ENCODE measurements around the gene FAF2.
A peak's percentile ranks its signal among the peaks of the same experiment; 100 is the strongest.

FAF2 gene

DNA sequence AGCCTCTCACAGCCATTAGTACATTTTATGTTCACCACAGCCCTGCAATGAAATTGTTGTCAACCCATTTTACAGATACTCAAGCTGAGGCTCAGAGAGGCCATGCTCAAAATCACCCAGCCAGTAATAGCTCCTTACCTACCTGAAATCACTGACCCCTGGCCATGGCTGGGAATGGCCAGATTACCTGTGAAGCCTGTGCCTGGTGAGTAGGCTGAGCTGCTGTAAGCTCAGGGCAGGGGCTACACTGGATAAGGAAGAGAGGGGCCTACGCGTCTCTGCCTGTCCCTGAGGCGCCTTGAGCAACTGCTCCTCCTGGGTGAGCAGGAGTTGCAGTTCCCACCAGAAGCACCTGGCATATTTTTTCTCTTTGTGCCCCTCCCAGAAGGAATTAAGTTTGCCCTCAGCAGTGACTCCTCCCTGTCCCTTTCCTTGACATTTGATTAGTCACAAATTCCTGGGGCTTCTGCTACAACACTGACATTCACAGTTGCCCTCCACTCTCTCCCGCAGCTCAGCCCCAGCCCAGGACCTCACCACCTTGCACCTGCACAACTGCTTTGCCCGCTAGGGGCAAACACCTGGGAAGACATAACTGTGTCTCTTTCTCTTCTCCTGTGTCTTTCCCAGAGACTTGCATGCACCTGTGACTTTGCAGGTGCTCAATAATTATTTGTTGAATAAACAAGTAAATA is 37.6 kb upstream of the FAF2 start:
- Histone ChIP-seq H3K27me3 (ENCODE audit: control insufficient read depth, insufficient read depth, low read length) (peaks cover 2% of the 10 kb centered on the region), H3K9ac (ENCODE audit: low read length) (no peak overlapping the region), H3K4me1 (ENCODE audit: control insufficient read depth, low read depth, low read length) (no peaks in the 10 kb centered on the region), H3K36me3 (ENCODE audit: control insufficient read depth, low read depth, low read length) (no peaks in the 10 kb centered on the region), H3K27ac (ENCODE audit: low read length) (no peak overlapping the region), H3K4me3 (ENCODE audit: low read length) (no peak overlapping the region), H3K9me3 (ENCODE audit: control insufficient read depth, low read depth, low read length) (no peaks in the 10 kb centered on the region)

GRCh38 chr5:176412517-176413254 is 35.5 kb upstream of the FAF2 start:
- Histone ChIP-seq H3K9me3 (ENCODE audit: control insufficient read depth, low read depth, low read length) (no peaks in the 10 kb centered on the region), H3K27ac (ENCODE audit: low read length) (no peak overlapping the region), H3K4me3 (ENCODE audit: low read length) (no peak overlapping the region), H3K27me3 (ENCODE audit: control insufficient read depth, insufficient read depth, low read length) (peaks cover 16% of the 10 kb centered on the region), H3K4me1 (ENCODE audit: control insufficient read depth, low read depth, low read length) (no peaks in the 10 kb centered on the region), H3K36me3 (ENCODE audit: control insufficient read depth, low read depth, low read length) (no peaks in the 10 kb centered on the region), H3K9ac (ENCODE audit: low read length) (no peak overlapping the region)

DNA sequence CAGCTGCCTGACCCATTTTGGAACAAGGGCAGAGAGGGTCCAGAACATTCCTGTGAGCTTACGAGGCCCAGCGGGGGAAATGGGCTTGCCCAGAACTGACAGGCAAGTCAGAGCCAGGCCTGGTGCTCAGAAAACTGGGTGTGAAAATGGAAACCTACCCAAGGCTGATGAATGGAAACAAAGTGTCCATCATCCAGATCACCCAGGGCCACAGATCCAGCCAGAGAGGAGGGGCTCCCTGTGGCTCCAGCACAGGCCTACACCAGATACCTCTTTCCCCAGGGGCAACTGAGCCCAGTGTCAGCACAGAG is 35.0 kb upstream of the FAF2 start:
- Histone ChIP-seq H3K27me3 (ENCODE audit: control insufficient read depth, insufficient read depth, low read length) (peaks cover 22% of the 10 kb centered on the region), H3K36me3 (ENCODE audit: control insufficient read depth, low read depth, low read length) (no peaks in the 10 kb centered on the region), H3K9ac (ENCODE audit: low read length) (no peak overlapping the region), H3K4me3 (ENCODE audit: low read length) (no peak overlapping the region), H3K4me1 (ENCODE audit: control insufficient read depth, low read depth, low read length) (no peaks in the 10 kb centered on the region), H3K9me3 (ENCODE audit: control insufficient read depth, low read depth, low read length) (no peaks in the 10 kb centered on the region), H3K27ac (ENCODE audit: low read length) (no peak overlapping the region)

DNA sequence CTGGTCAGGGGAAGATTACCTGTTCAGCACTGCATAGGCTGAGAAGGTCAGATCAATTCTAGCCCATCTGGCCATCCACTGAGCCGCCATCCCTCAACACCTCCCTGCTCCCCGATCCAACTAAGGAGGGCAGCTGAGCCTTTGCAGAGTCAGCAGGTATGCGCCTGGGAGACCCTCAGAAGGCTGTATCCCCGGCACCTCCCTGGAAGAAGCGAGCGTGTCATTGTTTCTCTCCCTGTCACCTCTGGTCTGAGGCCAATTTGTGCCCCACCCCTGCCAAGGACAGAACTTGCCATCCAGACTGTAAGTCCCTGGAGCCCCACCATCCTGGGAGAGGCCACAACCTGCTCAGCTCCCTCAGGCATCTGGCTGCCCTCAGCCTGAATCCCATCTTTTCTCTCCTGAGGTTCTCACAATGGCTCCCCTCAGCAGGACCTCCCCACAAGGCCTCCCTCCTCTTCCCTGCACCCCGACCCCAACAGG is 34.4 kb upstream of the FAF2 start:
- Histone ChIP-seq H3K27me3 (ENCODE audit: control insufficient read depth, insufficient read depth, low read length) (peaks cover 23% of the 10 kb centered on the region), H3K36me3 (ENCODE audit: control insufficient read depth, low read depth, low read length) (no peaks in the 10 kb centered on the region), H3K9me3 (ENCODE audit: control insufficient read depth, low read depth, low read length) (no peaks in the 10 kb centered on the region), H3K4me1 (ENCODE audit: control insufficient read depth, low read depth, low read length) (no peaks in the 10 kb centered on the region), H3K4me3 (ENCODE audit: low read length) (no peak overlapping the region), H3K27ac (ENCODE audit: low read length) (no peak overlapping the region), H3K9ac (ENCODE audit: low read length) (no peak overlapping the region)

GRCh38 chr5:176414704-176415103 is 33.5 kb upstream of the FAF2 start:
- no peak overlapping the region for H3K9ac ChIP-seq (ENCODE audit: low read length)
- no peaks in the 10 kb centered on the region for H3K9me3 ChIP-seq (ENCODE audit: control insufficient read depth, low read depth, low read length)
- no peak overlapping the region for H3K27ac ChIP-seq (ENCODE audit: low read length)
- no peaks in the 10 kb centered on the region for H3K36me3 ChIP-seq (ENCODE audit: control insufficient read depth, low read depth, low read length)
- peaks cover 23% of the 10 kb centered on the region for H3K27me3 ChIP-seq (ENCODE audit: control insufficient read depth, insufficient read depth, low read length)
- no peak overlapping the region for H3K4me3 ChIP-seq (ENCODE audit: low read length)
- no peaks in the 10 kb centered on the region for H3K4me1 ChIP-seq (ENCODE audit: control insufficient read depth, low read depth, low read length)

DNA sequence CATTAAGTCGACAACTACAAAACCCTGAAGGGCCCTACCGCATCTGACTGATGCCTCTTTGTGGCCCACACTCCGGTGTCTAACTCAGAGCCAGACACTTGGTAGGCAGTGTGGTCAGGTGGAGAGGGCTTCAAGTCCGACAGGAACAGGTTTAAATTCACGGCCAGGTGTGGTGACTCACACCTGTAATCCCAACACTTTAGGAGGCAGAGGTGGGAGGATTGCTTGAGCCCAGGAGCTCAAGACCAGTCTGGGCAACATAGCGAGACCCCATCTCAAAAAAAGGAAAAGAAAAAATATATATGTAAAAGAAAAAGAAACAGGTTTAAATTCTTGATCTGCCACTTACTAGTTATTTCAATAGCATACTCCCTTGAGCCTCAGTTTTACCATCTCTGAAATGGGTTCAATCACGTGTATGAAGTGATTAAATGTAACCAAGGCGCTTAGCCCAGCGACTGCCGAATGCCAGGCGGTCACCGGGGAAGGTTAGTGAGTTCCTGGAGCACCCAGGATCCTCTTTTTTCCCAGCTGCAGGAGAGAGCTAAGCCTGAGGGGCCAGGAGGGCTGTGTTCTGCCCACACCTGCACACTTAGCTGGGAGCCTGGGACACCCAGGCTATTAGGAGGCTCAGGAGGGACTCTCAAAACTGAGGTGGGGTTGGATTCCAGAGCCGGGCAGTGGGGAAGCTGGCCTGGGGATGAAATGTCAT is 32.8 kb upstream of the FAF2 start:
- Histone ChIP-seq H3K27ac (ENCODE audit: low read length) (no peak overlapping the region), H3K9me3 (ENCODE audit: control insufficient read depth, low read depth, low read length) (no peaks in the 10 kb centered on the region), H3K36me3 (ENCODE audit: control insufficient read depth, low read depth, low read length) (no peaks in the 10 kb centered on the region), H3K4me3 (ENCODE audit: low read length) (peak overlapping the region; percentile 62), H3K27me3 (ENCODE audit: control insufficient read depth, insufficient read depth, low read length) (peaks cover 23% of the 10 kb centered on the region), H3K4me1 (ENCODE audit: control insufficient read depth, low read depth, low read length) (no peaks in the 10 kb centered on the region), H3K9ac (ENCODE audit: low read length) (peak overlapping the region; percentile 23)

- Histone ChIP-seq H3K27ac (ENCODE audit: low read length) (no peak within 1 kb of the TSS), H3K4me3 (ENCODE audit: low read length) (peak within 1 kb of the TSS; percentile 62), H3K4me1 (ENCODE audit: control insufficient read depth, low read depth, low read length) (no peaks in the 10 kb centered on the region), H3K36me3 (ENCODE audit: control insufficient read depth, low read depth, low read length) (no peaks in the 10 kb centered on the region), H3K9me3 (ENCODE audit: control insufficient read depth, low read depth, low read length) (peaks cover 2% of the 10 kb centered on the region), H3K27me3 (ENCODE audit: control insufficient read depth, insufficient read depth, low read length) (peaks cover 23% of the 10 kb centered on the region), H3K9ac (ENCODE audit: low read length) (peak within 1 kb of the TSS; percentile 23)
Measured at GRCh38 chr5:176415952-176416924, 31.9 kb upstream of the FAF2 start, which contains the start of gene CLTB. TSS of gene CLTB (minus strand) at chr5:176416539. CDS start at chr5:176416363, 176 bp downstream.

GRCh38 chr5:176416965-176417364 is 31.2 kb upstream of the FAF2 start:
- Histone ChIP-seq H3K36me3 (ENCODE audit: control insufficient read depth, low read depth, low read length) (no peaks in the 10 kb centered on the region), H3K9me3 (ENCODE audit: control insufficient read depth, low read depth, low read length) (peaks cover 5% of the 10 kb centered on the region), H3K4me1 (ENCODE audit: control insufficient read depth, low read depth, low read length) (no peaks in the 10 kb centered on the region), H3K27me3 (ENCODE audit: control insufficient read depth, insufficient read depth, low read length) (peaks cover 23% of the 10 kb centered on the region), H3K4me3 (ENCODE audit: low read length) (peak overlapping the region; percentile 42), H3K27ac (ENCODE audit: low read length) (no peak overlapping the region), H3K9ac (ENCODE audit: low read length) (no peak overlapping the region)

DNA sequence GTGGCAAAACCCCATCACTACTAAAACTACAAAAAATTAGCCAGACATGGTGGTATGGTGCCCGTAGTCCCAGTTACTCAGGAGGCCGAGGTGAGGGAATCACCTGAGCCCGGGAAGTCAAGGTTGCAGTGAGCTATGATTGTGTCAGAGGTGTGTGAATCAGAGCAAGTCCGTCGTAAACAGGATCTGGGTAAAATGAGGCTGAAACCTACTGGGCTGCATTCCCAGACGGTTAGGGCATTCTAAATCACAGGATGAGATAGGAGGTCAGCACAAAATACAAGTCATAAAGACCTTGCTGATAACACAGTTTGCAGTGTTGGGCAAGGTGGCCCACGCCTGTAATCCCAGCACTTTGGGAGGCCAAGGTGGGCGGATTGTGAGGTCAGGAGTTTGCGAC is 29.9 kb upstream of the FAF2 start:
- H3K27ac ChIP-seq (ENCODE audit: low read length): no peak overlapping the region
- no peak overlapping the region for H3K9ac ChIP-seq (ENCODE audit: low read length)
- no peaks in the 10 kb centered on the region for H3K36me3 ChIP-seq (ENCODE audit: control insufficient read depth, low read depth, low read length)
- H3K9me3 ChIP-seq (ENCODE audit: control insufficient read depth, low read depth, low read length): peaks cover 5% of the 10 kb centered on the region
- no peak overlapping the region for H3K4me3 ChIP-seq (ENCODE audit: low read length)
- no peaks in the 10 kb centered on the region for H3K4me1 ChIP-seq (ENCODE audit: control insufficient read depth, low read depth, low read length)
- peaks cover 23% of the 10 kb centered on the region for H3K27me3 ChIP-seq (ENCODE audit: control insufficient read depth, insufficient read depth, low read length)

DNA sequence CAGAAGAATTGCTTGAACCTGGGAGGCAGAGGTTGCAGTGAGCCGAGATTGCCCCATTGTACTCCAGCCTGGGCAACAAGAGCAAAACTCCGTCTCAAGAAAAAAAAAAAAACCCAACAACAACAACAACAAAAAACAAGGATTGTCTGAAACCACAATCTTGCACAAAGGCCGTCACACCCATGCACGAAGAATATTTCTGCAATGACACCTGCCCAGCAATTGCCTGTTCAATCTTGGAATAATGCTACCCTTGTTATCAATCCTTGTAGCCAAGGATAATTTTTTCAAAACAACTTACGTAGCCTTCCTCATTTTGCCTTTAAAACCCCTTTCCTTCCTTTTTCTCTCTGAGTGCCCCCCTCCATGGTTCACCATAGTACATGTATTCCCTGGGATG is 28.1 kb upstream of the FAF2 start:
- Histone ChIP-seq H3K4me3 (ENCODE audit: low read length) (no peak overlapping the region), H3K27ac (ENCODE audit: low read length) (no peak overlapping the region)

More for the DNA sequence above, 28.1 kb upstream of the FAF2 start:
- no peaks in the 10 kb centered on the region for H3K4me1 ChIP-seq (ENCODE audit: control insufficient read depth, low read depth, low read length)
- H3K27me3 ChIP-seq (ENCODE audit: control insufficient read depth, insufficient read depth, low read length): peaks cover 23% of the 10 kb centered on the region
- H3K9me3 ChIP-seq (ENCODE audit: control insufficient read depth, low read depth, low read length): peaks cover 5% of the 10 kb centered on the region
- H3K36me3 ChIP-seq (ENCODE audit: control insufficient read depth, low read depth, low read length): no peaks in the 10 kb centered on the region
- no peak overlapping the region for H3K9ac ChIP-seq (ENCODE audit: low read length)

All from iPS-18a (cell line).